DND-41 (cell line): Measurements from ENCODE around the gene OPCML.

Experiments
- ATAC-seq: fragments of 200-7000 bp; cut with Tn5 transposase; 3 replicates; pipeline ENCODE4 v1.9.1; 2021; ENCODE audit warnings: low read depth; ENCODE audit not compliant: insufficient read depth
- DNase-seq: peaks from one replicate; pipeline ENCODE4 v3.0.0-alpha.2; 2020
- H2AFZ ChIP-seq: 2 replicates; pipeline ENCODE4 v1.6.0; 2012; ENCODE audit warnings: low read depth, low read length
- H3K27ac ChIP-seq: 2 replicates; pipeline ENCODE4 v1.5.1; 2012; ENCODE audit warnings: low read length, inconsistent platforms
- H3K27me3 ChIP-seq: fragments of 200-600 bp; sonication (generic); 2 replicates; pipeline ENCODE4 v1.6.0; 2012; ENCODE audit warnings: low read length, mild to moderate bottlenecking, inconsistent platforms; ENCODE audit not compliant: insufficient read depth, poor library complexity
- H3K36me3 ChIP-seq: 2 replicates; pipeline ENCODE4 v1.5.1; 2012; ENCODE audit warnings: low read length, inconsistent platforms; ENCODE audit not compliant: insufficient read depth
- H3K4me1 ChIP-seq: 2 replicates; pipeline ENCODE4 v1.5.1; 2012; ENCODE audit warnings: mild to moderate bottlenecking, low read length; ENCODE audit not compliant: insufficient read depth
- H3K4me2 ChIP-seq: 2 replicates; pipeline ENCODE4 v1.6.0; 2012; ENCODE audit warnings: mild to moderate bottlenecking, moderate library complexity, low read length, inconsistent platforms; ENCODE audit not compliant: insufficient read depth
- H3K4me3 ChIP-seq, 2 experiments: fragments of 200-600 bp in 1 of 2; shearing (Covaris generic) in 1 of 2; 2 replicates each; pipeline ENCODE4 v1.5.1; 2012 to 2016; ENCODE audit warnings: inconsistent platforms in 2 of 2, low read length in 2 of 2, mild to moderate bottlenecking in 2 of 2, low read depth in 1 of 2, moderate library complexity in 1 of 2
- H3K79me2 ChIP-seq: 2 replicates; pipeline ENCODE4 v1.6.0; 2012; ENCODE audit warnings: low read length, inconsistent platforms; ENCODE audit not compliant: insufficient read depth
- H3K9ac ChIP-seq: 2 replicates; pipeline ENCODE4 v1.6.0; 2012; ENCODE audit warnings: low read depth, mild to moderate bottlenecking, inconsistent platforms, low read length, moderate library complexity
- H3K9me3 ChIP-seq: 2 replicates; pipeline ENCODE4 v1.5.1; 2012; ENCODE audit warnings: low read length, moderate library complexity, mild to moderate bottlenecking, inconsistent platforms; ENCODE audit not compliant: insufficient read depth, severe bottlenecking
- H4K20me1 ChIP-seq: 2 replicates; pipeline ENCODE4 v1.6.0; 2012; ENCODE audit warnings: low read length; ENCODE audit not compliant: insufficient read depth
- EZH2 ChIP-seq: IDR thresholded peaks from 3 replicates; pipeline ENCODE4 v1.6.1; 2012; ENCODE audit warnings: borderline replicate concordance, low read depth, mild to moderate bottlenecking, moderate library complexity, low read length, inconsistent platforms; ENCODE audit not compliant: severe bottlenecking
- TF ChIP-seq, protein P1 (sequence below): IDR thresholded peaks from 2 replicates; pipeline ENCODE4 v1.5.1; 2012; ENCODE audit warnings: borderline replicate concordance, low read length, moderate library complexity, mild to moderate bottlenecking; ENCODE audit not compliant: poor library complexity, severe bottlenecking; ENCODE audit errors: extremely low read depth

Gene OPCML

GRCh38 chr11:132770829-132771530 lies 761.3 kb downstream of the OPCML start:
- Histone ChIP-seq H3K4me1 (peaks cover 9% of the 10 kb centered on the region; the same call in 1 of the 2 replicates), H3K4me2 (no peak overlapping the region), H2AFZ (no peak overlapping the region), H3K36me3 (no peaks in the 10 kb centered on the region), H3K27me3 (no peaks in the 10 kb centered on the region), H3K79me2 (no peaks in the 10 kb centered on the region), H3K9ac (no peak overlapping the region), H3K4me3 (no peak overlapping the region), H3K27ac (no peak overlapping the region), H4K20me1 (no peaks in the 10 kb centered on the region), H3K9me3 (no peaks in the 10 kb centered on the region)
- no peak for DNase-seq
- no peak for ATAC-seq
- TF ChIP-seq EZH2, result no peak
- TF ChIP-seq, protein P1, sequence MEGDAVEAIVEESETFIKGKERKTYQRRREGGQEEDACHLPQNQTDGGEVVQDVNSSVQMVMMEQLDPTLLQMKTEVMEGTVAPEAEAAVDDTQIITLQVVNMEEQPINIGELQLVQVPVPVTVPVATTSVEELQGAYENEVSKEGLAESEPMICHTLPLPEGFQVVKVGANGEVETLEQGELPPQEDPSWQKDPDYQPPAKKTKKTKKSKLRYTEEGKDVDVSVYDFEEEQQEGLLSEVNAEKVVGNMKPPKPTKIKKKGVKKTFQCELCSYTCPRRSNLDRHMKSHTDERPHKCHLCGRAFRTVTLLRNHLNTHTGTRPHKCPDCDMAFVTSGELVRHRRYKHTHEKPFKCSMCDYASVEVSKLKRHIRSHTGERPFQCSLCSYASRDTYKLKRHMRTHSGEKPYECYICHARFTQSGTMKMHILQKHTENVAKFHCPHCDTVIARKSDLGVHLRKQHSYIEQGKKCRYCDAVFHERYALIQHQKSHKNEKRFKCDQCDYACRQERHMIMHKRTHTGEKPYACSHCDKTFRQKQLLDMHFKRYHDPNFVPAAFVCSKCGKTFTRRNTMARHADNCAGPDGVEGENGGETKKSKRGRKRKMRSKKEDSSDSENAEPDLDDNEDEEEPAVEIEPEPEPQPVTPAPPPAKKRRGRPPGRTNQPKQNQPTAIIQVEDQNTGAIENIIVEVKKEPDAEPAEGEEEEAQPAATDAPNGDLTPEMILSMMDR, result no peak

- Histone ChIP-seq H3K27ac (no peak overlapping the region), H3K27me3 (no peaks in the 10 kb centered on the region), H3K4me3 (no peak overlapping the region), H2AFZ (no peak overlapping the region), H3K36me3 (no peaks in the 10 kb centered on the region), H4K20me1 (no peaks in the 10 kb centered on the region), H3K9me3 (no peaks in the 10 kb centered on the region), H3K4me1 (no peaks in the 10 kb centered on the region), H3K9ac (no peak overlapping the region), H3K79me2 (no peaks in the 10 kb centered on the region), H3K4me2 (no peak overlapping the region)
- TF ChIP-seq, protein P1, result no peak
- TF ChIP-seq EZH2, result no peak
- ATAC-seq (no peak), DNase-seq (no peak)
These were observed 768.8 kb downstream of the OPCML start for GRCh38 chr11:132763503-132763902.

DNA sequence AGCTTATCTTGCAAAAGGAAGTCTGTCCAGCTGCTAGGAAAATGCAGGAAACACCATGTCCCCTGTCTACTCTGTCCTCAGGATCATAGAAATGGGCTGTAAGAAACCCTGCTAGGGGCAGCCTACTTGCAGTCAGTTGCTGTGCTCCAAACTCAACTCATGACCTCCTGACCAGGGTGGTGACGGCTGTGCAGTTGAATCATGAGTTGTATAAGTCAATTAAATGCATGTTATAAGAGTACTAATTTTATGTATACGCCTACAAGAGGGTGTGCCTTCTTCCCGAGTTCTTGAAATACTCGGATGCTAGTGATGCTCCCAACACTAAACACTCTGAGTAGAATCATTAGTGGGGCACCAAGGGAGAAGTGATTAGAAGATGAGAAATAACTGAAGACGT lies 776.4 kb downstream of the OPCML start:
- H3K4me3 ChIP-seq, result no peak overlapping the region
- H3K79me2 ChIP-seq, result no peaks in the 10 kb centered on the region
- no peaks in the 10 kb centered on the region for H3K27me3 ChIP-seq
- H3K9me3 ChIP-seq, result no peaks in the 10 kb centered on the region
- TF ChIP-seq, protein P1, result no peak
- TF ChIP-seq EZH2, result no peak
- DNase-seq (no peak), ATAC-seq (no peak)
- H3K27ac ChIP-seq, result no peak overlapping the region
- no peaks in the 10 kb centered on the region for H4K20me1 ChIP-seq
- H3K4me1 ChIP-seq, result no peaks in the 10 kb centered on the region
- no peak overlapping the region for H3K9ac ChIP-seq
- no peaks in the 10 kb centered on the region for H3K36me3 ChIP-seq
- H3K4me2 ChIP-seq, result no peak overlapping the region
- H2AFZ ChIP-seq, result no peak overlapping the region
